Activated naive CD8-positive, alpha-beta T cell (primary cell): ENCODE measurements around the gene ARHGAP9.

Experiments used
- H3K27ac Mint-ChIP-seq: one replicate; pipeline ENCODE4 v1.8.0; 2021; ENCODE audit warnings: mixed read lengths
- H3K27me3 Mint-ChIP-seq: one replicate; pipeline ENCODE4 v1.8.0; 2021; ENCODE audit warnings: mixed read lengths
- H3K36me3 Mint-ChIP-seq: one replicate; pipeline ENCODE4 v1.8.0; 2021; ENCODE audit warnings: mixed read lengths
- H3K4me1 Mint-ChIP-seq: one replicate; pipeline ENCODE4 v1.8.0; 2021; ENCODE audit warnings: low read depth, mixed read lengths
- H3K4me3 Mint-ChIP-seq: one replicate; pipeline ENCODE4 v1.8.0; 2021; ENCODE audit warnings: mild to moderate bottlenecking, mixed read lengths
- H3K9me3 Mint-ChIP-seq: one replicate; pipeline ENCODE4 v1.8.0; 2021; ENCODE audit warnings: low read depth, mixed read lengths

ARHGAP9 gene

GRCh38 chr12:57488402-57489156 is 8.9 kb upstream of the ARHGAP9 start:
- H3K4me3 Mint-ChIP-seq, result peak overlapping the region; percentile 90
- H3K27ac Mint-ChIP-seq, result peak overlapping the region; percentile 98
- peaks cover 17% of the 10 kb centered on the region for H3K36me3 Mint-ChIP-seq
- H3K4me1 Mint-ChIP-seq, result peaks cover 28% of the 10 kb centered on the region
- H3K9me3 Mint-ChIP-seq, result no peaks in the 10 kb centered on the region
- H3K27me3 Mint-ChIP-seq, result no peaks in the 10 kb centered on the region

GRCh38 chr12:57487597-57488401 is 8.1 kb upstream of the ARHGAP9 start, which contains the start of gene MARS1:
TSS of gene MARS1 (plus strand) at chr12:57488068. CDS start at chr12:57488091, 23 bp downstream.
- Mint-ChIP-seq H3K36me3 (peaks cover 15% of the 10 kb centered on the region), H3K4me3 (peak within 1 kb of the TSS; percentile 90)

GRCh38 chr12:57487055-57487596 is 7.5 kb upstream of the ARHGAP9 start:
- Mint-ChIP-seq H3K4me1 (peaks cover 31% of the 10 kb centered on the region), H3K27ac (peak overlapping the region; percentile 98)

More at GRCh38 chr12:57487597-57488401, 8.1 kb upstream of the ARHGAP9 start, which contains the start of gene MARS1:
- Mint-ChIP-seq H3K27ac (peak within 1 kb of the TSS; percentile 98), H3K4me1 (peaks cover 31% of the 10 kb centered on the region), H3K27me3 (no peaks in the 10 kb centered on the region), H3K9me3 (no peaks in the 10 kb centered on the region)

GRCh38 chr12:57485695-57486094 is 6.0 kb upstream of the ARHGAP9 start:
- H3K27ac Mint-ChIP-seq, result no peak overlapping the region
- H3K27me3 Mint-ChIP-seq, result no peaks in the 10 kb centered on the region
- no peak overlapping the region for H3K4me3 Mint-ChIP-seq
- peaks cover 10% of the 10 kb centered on the region for H3K36me3 Mint-ChIP-seq
- no peaks in the 10 kb centered on the region for H3K9me3 Mint-ChIP-seq
- H3K4me1 Mint-ChIP-seq, result peaks cover 39% of the 10 kb centered on the region

More at GRCh38 chr12:57487055-57487596, 7.5 kb upstream of the ARHGAP9 start:
- no peaks in the 10 kb centered on the region for H3K27me3 Mint-ChIP-seq
- no peaks in the 10 kb centered on the region for H3K9me3 Mint-ChIP-seq
- H3K36me3 Mint-ChIP-seq, result peaks cover 12% of the 10 kb centered on the region
- H3K4me3 Mint-ChIP-seq, result no peak overlapping the region

GRCh38 chr12:57483466-57483865 is 3.8 kb upstream of the ARHGAP9 start:
- peaks cover 2% of the 10 kb centered on the region for H3K36me3 Mint-ChIP-seq
- H3K9me3 Mint-ChIP-seq, result no peaks in the 10 kb centered on the region
- H3K27ac Mint-ChIP-seq, result peak overlapping the region; percentile 31
- H3K27me3 Mint-ChIP-seq, result no peaks in the 10 kb centered on the region
- peaks cover 47% of the 10 kb centered on the region for H3K4me1 Mint-ChIP-seq
- no peak overlapping the region for H3K4me3 Mint-ChIP-seq

GRCh38 chr12:57481671-57482070 is 2.0 kb upstream of the ARHGAP9 start:
- peak overlapping the region; percentile 100 for H3K27ac Mint-ChIP-seq
- H3K4me1 Mint-ChIP-seq, result peaks cover 56% of the 10 kb centered on the region
- H3K9me3 Mint-ChIP-seq, result no peaks in the 10 kb centered on the region
- H3K27me3 Mint-ChIP-seq, result no peaks in the 10 kb centered on the region
- H3K4me3 Mint-ChIP-seq, result peak overlapping the region; percentile 6
- H3K36me3 Mint-ChIP-seq, result peaks cover 2% of the 10 kb centered on the region

GRCh38 chr12:57479043-57479375 is 657 bp downstream of the ARHGAP9 start:
- Mint-ChIP-seq H3K27me3 (no peaks in the 10 kb centered on the region), H3K36me3 (peaks cover 7% of the 10 kb centered on the region), H3K9me3 (no peaks in the 10 kb centered on the region), H3K4me1 (peaks cover 76% of the 10 kb centered on the region), H3K27ac (peak overlapping the region; percentile 100), H3K4me3 (peak overlapping the region; percentile 95)

GRCh38 chr12:57477710-57478681 is 1.7 kb downstream of the ARHGAP9 start:
- peak overlapping the region; percentile 95 for H3K4me3 Mint-ChIP-seq
- H3K36me3 Mint-ChIP-seq, result peaks cover 11% of the 10 kb centered on the region
- H3K9me3 Mint-ChIP-seq, result no peaks in the 10 kb centered on the region
- H3K4me1 Mint-ChIP-seq, result peaks cover 79% of the 10 kb centered on the region
- peak overlapping the region; percentile 100 for H3K27ac Mint-ChIP-seq
- H3K27me3 Mint-ChIP-seq, result no peaks in the 10 kb centered on the region

- no peaks in the 10 kb centered on the region for H3K9me3 Mint-ChIP-seq
- peaks cover 87% of the 10 kb centered on the region for H3K4me1 Mint-ChIP-seq
- peaks cover 11% of the 10 kb centered on the region for H3K36me3 Mint-ChIP-seq
- H3K4me3 Mint-ChIP-seq, result peak overlapping the region; percentile 95
- peak overlapping the region; percentile 100 for H3K27ac Mint-ChIP-seq
- H3K27me3 Mint-ChIP-seq, result no peaks in the 10 kb centered on the region
Observed at GRCh38 chr12:57476993-57477709, 2.5 kb downstream of the ARHGAP9 start.

- H3K36me3 Mint-ChIP-seq, result peaks cover 8% of the 10 kb centered on the region
- peaks cover 83% of the 10 kb centered on the region for H3K4me1 Mint-ChIP-seq
- H3K4me3 Mint-ChIP-seq, result peak overlapping the region; percentile 95
- peak overlapping the region; percentile 100 for H3K27ac Mint-ChIP-seq
- H3K27me3 Mint-ChIP-seq, result no peaks in the 10 kb centered on the region
- no peaks in the 10 kb centered on the region for H3K9me3 Mint-ChIP-seq
Observed at GRCh38 chr12:57476162-57476992, 3.3 kb downstream of the ARHGAP9 start.

- Mint-ChIP-seq H3K36me3 (peaks cover 8% of the 10 kb centered on the region), H3K4me1 (peaks cover 75% of the 10 kb centered on the region), H3K4me3 (peak overlapping the region; percentile 95), H3K27me3 (no peaks in the 10 kb centered on the region), H3K27ac (peak overlapping the region; percentile 100), H3K9me3 (no peaks in the 10 kb centered on the region)
Observed at GRCh38 chr12:57475271-57476161, 4.2 kb downstream of the ARHGAP9 start.

- Mint-ChIP-seq H3K4me1 (peaks cover 68% of the 10 kb centered on the region), H3K27me3 (no peaks in the 10 kb centered on the region), H3K9me3 (no peaks in the 10 kb centered on the region), H3K4me3 (peak overlapping the region; percentile 88), H3K36me3 (peaks cover 8% of the 10 kb centered on the region), H3K27ac (peak overlapping the region; percentile 90)
Observed at GRCh38 chr12:57474862-57475261, 4.8 kb downstream of the ARHGAP9 start.
